GM12864 (cell line): ENCODE data around the gene CCDC184.
"Not testable (repeated sequence)": the region's sequence is repeated elsewhere in the genome, so short reads cannot be mapped to it uniquely, and the experiment has no call there.

Source experiments
- DNase-seq: peaks from one replicate; pipeline ENCODE4 v3.0.0-alpha.2; 2011; ENCODE audit warnings: low read depth
- H3K4me3 ChIP-seq: 2 replicates; pipeline ENCODE4 v1.5.1; 2011; ENCODE audit warnings: mild to moderate bottlenecking, low read depth, low read length, control low read depth
- TF ChIP-seq, protein P1 (sequence below): IDR thresholded peaks from 2 replicates; pipeline ENCODE4 v1.5.1; 2011; ENCODE audit warnings: low read depth, mild to moderate bottlenecking, moderate library complexity, low read length, control low read depth, inconsistent platforms; ENCODE audit errors: missing control alignments

The CCDC184 gene

DNA sequence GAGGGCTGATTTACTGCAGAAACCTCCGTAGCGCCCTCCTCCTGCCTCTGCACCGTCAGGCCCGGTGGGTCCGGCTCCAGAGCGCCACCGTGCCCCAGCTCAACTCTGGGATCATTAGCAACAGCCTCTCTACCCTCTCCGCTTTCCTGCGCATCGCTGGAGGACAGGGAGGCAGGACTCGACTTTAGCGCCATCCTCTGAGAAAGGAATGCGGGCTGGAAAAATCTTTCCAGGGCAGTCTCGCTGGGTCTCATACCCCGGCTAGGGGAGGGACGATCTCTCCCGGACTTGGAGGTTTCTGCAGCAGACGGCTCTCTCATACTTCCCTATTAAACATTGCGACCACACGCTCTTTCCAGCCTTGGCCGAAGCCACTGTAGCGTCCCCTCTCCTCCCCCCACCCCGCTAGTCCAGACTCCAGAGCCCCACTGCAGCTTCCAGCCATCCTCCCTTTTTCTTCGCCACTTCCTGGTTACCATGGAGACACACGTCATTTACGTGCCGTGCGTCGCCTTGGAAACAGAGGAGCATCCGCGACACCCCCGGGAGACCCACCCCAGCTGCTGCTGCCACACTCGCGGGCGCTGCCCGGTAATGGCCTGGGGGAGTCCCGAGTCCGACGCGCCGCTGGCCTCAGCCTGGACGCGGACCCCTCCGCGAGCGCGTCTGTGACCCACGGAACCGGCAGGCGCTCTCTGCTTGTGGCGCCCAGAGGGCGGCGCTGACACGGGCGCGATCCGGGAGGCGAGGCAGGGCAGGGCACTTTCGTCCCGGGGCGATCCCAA lies at the start of gene CCDC184:
Gene CCDC184, plus strand, starts transcription at position 554 of the 785 bp plus-strand sequence. CDS start 479 bp downstream, outside the sequence.
- TF ChIP-seq, protein P1, sequence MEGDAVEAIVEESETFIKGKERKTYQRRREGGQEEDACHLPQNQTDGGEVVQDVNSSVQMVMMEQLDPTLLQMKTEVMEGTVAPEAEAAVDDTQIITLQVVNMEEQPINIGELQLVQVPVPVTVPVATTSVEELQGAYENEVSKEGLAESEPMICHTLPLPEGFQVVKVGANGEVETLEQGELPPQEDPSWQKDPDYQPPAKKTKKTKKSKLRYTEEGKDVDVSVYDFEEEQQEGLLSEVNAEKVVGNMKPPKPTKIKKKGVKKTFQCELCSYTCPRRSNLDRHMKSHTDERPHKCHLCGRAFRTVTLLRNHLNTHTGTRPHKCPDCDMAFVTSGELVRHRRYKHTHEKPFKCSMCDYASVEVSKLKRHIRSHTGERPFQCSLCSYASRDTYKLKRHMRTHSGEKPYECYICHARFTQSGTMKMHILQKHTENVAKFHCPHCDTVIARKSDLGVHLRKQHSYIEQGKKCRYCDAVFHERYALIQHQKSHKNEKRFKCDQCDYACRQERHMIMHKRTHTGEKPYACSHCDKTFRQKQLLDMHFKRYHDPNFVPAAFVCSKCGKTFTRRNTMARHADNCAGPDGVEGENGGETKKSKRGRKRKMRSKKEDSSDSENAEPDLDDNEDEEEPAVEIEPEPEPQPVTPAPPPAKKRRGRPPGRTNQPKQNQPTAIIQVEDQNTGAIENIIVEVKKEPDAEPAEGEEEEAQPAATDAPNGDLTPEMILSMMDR: peak; percentile 60
- H3K4me3 ChIP-seq: peak within 1 kb of the TSS; percentile 69
- DNase-seq: no peak

DNA sequence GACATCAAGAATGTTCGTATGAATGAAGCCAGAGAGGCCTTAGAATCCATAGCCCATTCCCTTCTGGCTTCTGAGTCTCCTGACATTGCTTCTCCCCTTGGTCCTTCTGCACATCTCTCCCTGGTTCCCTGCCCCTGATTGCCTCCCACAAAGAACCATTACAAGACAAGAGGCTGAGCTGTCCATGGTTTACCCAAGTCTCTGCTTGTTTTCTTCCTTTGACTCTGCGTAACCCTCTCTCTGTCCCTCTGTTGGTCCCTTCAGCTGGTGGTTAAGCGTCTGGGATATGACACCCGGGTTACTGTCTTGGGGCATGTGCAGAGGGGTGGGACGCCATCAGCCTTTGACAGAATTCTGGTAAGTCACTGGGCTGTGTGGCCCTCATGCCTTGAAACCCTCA lies 48.4 kb upstream of the CCDC184 start:
- H3K4me3 ChIP-seq: no peak overlapping the region
- DNase-seq: no peak
- TF ChIP-seq, protein P1: no peak

GRCh38 chr12:48142818-48143674 lies 40.4 kb upstream of the CCDC184 start:
- no peak for DNase-seq

DNA sequence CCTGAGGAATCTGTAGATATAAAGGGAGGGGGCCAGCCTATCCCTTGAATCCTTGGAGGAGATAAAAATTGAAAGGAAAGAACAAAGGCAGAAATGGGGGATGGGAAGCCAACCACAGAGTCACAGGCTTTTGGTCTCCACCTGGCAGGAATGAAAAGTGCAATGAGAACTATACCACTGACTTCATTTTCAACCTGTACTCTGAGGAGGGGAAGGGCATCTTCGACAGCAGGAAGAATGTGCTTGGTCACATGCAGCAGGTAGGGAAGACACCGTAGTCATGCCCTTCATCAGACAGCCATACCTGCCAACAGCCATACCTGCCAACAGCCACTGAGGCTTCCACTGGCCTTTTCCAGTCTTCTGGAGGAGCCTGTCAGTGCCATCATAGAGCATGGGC lies 39.5 kb upstream of the CCDC184 start:
- no peak for DNase-seq
- TF ChIP-seq, protein P1: no peak
- H3K4me3 ChIP-seq: no peak overlapping the region

More at GRCh38 chr12:48142818-48143674, 40.4 kb upstream of the CCDC184 start:
- TF ChIP-seq, protein P1: no peak
- H3K4me3 ChIP-seq: no peak overlapping the region

GRCh38 chr12:48145981-48146380 lies 37.5 kb upstream of the CCDC184 start:
- DNase-seq: no peak
- TF ChIP-seq, protein P1: no peak
- no peak overlapping the region for H3K4me3 ChIP-seq

- TF ChIP-seq, protein P1: no peak
- H3K4me3 ChIP-seq: no peak overlapping the region
- no peak for DNase-seq
These were observed 32.2 kb upstream of the CCDC184 start for GRCh38 chr12:48151103-48151771.

DNA sequence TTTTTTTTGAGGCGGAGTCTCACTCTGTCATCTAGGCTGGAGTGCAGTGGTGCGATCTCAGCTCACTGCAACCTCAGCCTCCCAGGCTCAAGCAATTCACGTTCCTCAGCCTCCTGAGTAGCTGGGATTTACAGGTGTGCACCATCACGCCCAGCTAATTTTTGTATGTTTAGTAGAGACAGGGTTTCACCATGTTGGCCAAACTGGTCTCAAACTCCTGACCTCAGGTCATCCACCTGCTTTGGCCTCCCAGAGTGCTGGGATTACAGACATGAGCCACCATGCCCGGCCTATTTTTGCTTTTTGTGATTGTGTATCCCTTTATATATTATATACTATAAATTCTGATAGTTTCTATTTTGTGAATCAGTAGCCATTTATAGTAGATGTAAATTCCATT lies 27.7 kb upstream of the CCDC184 start:
- H3K4me3 ChIP-seq, DNase-seq: not testable (repeated sequence)
